Keratinocyte (primary cell): ENCODE data around the gene ZNF446. TPM values are rescaled to one million over a fixed set of nuclear protein-coding genes. Genes with fewer than 3 reads are reported as not detected.
"Not testable (repeated sequence)": the region's sequence is repeated elsewhere in the genome, so short reads cannot be mapped to it uniquely, and the experiment has no call there.

Experiments
- DNase-seq: peaks from one replicate; pipeline ENCODE4 v3.0.0-alpha.2; 2011; ENCODE audit warnings: low read depth, missing footprints, low spot score
- FAIRE-seq: peaks from 2 replicates; lab custom pipeline; 2011; peaks lifted over from hg19 to GRCh38; lab: Jason Lieb, UNC
- H2AFZ ChIP-seq: 2 replicates; pipeline ENCODE4 v1.6.0; 2012; ENCODE audit warnings: low read length, control low read depth, inconsistent platforms; ENCODE audit not compliant: control insufficient read depth
- H3K27ac ChIP-seq: 2 replicates; pipeline ENCODE4 v1.5.1; 2011; ENCODE audit warnings: low read length; ENCODE audit not compliant: control insufficient read depth, insufficient read depth
- H3K27me3 ChIP-seq: 3 replicates; pipeline ENCODE4 v1.6.0; 2011; ENCODE audit warnings: low read length; ENCODE audit not compliant: control insufficient read depth, insufficient read depth; ENCODE audit errors: extremely low read depth
- H3K36me3 ChIP-seq, 2 experiments: 2 replicates in 1 of 2; 3 replicates in 1 of 2; pipeline ENCODE4 v1.5.1; 2011; ENCODE audit warnings: low read length in 2 of 2, mild to moderate bottlenecking in 1 of 2; ENCODE audit not compliant: control insufficient read depth in 2 of 2, insufficient read depth in 2 of 2; ENCODE audit errors: extremely low read depth in 1 of 2
- H3K4me1 ChIP-seq: 3 replicates; pipeline ENCODE4 v1.5.1; 2011; ENCODE audit warnings: low read length; ENCODE audit not compliant: control insufficient read depth, insufficient read depth; ENCODE audit errors: extremely low read depth
- H3K4me2 ChIP-seq: 3 replicates; pipeline ENCODE4 v1.6.0; 2011; ENCODE audit warnings: low read depth, low read length; ENCODE audit not compliant: control insufficient read depth, insufficient read depth; ENCODE audit errors: extremely low read depth
- H3K4me3 ChIP-seq, 3 experiments: fragments of 200-600 bp in 1 of 3; sonication (generic) in 1 of 3; 2 replicates in 2 of 3; 3 replicates in 1 of 3; pipeline ENCODE4 v1.5.1; 2011 to 2016; ENCODE audit warnings: low read length in 3 of 3, mild to moderate bottlenecking in 3 of 3, control low read depth in 2 of 3, inconsistent platforms in 1 of 3, low read depth in 1 of 3, mixed read lengths in 1 of 3, mixed run types in 1 of 3, moderate library complexity in 1 of 3; ENCODE audit not compliant: control insufficient read depth in 2 of 3, insufficient read depth in 2 of 3; ENCODE audit errors: extremely low read depth in 1 of 3
- H3K79me2 ChIP-seq: 2 replicates; pipeline ENCODE4 v1.6.0; 2012; ENCODE audit warnings: low read length; ENCODE audit not compliant: control insufficient read depth, insufficient read depth
- H3K9ac ChIP-seq: 3 replicates; pipeline ENCODE4 v1.6.0; 2011; ENCODE audit warnings: low read length; ENCODE audit not compliant: control insufficient read depth, insufficient read depth; ENCODE audit errors: extremely low read depth
- H3K9me1 ChIP-seq: 3 replicates; pipeline ENCODE4 v1.6.0; 2011; ENCODE audit warnings: low read length; ENCODE audit not compliant: control insufficient read depth, insufficient read depth; ENCODE audit errors: extremely low read depth
- H3K9me3 ChIP-seq: 2 replicates; pipeline ENCODE4 v1.5.1; 2012; ENCODE audit warnings: low read depth, low read length; ENCODE audit not compliant: control insufficient read depth
- H4K20me1 ChIP-seq: 3 replicates; pipeline ENCODE4 v1.6.0; 2011; ENCODE audit warnings: low read length; ENCODE audit not compliant: control insufficient read depth, insufficient read depth; ENCODE audit errors: extremely low read depth
- EZH2 ChIP-seq: IDR thresholded peaks from one replicate; pipeline ENCODE4 v1.6.1; 2012; ENCODE audit warnings: inconsistent platforms, mild to moderate bottlenecking, low read length, moderate library complexity
- dilution Hi-C: fragments of 300-500 bp; cut with MboI; formaldehyde crosslinking; loops from one replicate; pipeline ENCODE4 v1.7.0; 2020; ENCODE audit warnings: low sequenced_read_pairs; ENCODE audit not compliant: extremely low pct_ligation_motif_present
- polyA plus RNA-seq, 5 experiments: library from polyadenylated mRNA; depleted of rRNA in 3 of 5; stranded (reverse) in 3 of 5; stranded (forward) in 1 of 5; unstranded in 1 of 5; fragments of >200 nt; gene quantifications; 1 replicate in 1 of 5; 2 replicates in 3 of 5; 3 replicates in 1 of 5; pipeline versions ENCODE4 v1.2.1 to v1.2.3, GENCODE V29; 2011 to 2012; ENCODE audit warnings: missing spikeins in 2 of 5, low read depth in 1 of 5, low replicate concordance in 1 of 5
- TF ChIP-seq, protein P1 (sequence below), 3 experiments: IDR thresholded peaks in 1 of 3; conservative IDR thresholded peaks in 1 of 3; optimal IDR thresholded peaks in 1 of 3; 2 replicates in 2 of 3; 3 replicates in 1 of 3; pipeline versions ENCODE3 to v1.5.1; 2011; ENCODE audit warnings: low read length in 3 of 3, mild to moderate bottlenecking in 3 of 3, moderate library complexity in 2 of 3, control low read depth in 1 of 3, inconsistent platforms in 1 of 3; ENCODE audit not compliant: insufficient read depth in 2 of 3; ENCODE audit errors: extremely low read depth in 1 of 3

The ZNF446 gene
- polyA plus RNA-seq, 1 donor (not counting 4 experiments of a cell fraction or from before 2014, with no cell fraction given) = 2.1 TPM

DNA sequence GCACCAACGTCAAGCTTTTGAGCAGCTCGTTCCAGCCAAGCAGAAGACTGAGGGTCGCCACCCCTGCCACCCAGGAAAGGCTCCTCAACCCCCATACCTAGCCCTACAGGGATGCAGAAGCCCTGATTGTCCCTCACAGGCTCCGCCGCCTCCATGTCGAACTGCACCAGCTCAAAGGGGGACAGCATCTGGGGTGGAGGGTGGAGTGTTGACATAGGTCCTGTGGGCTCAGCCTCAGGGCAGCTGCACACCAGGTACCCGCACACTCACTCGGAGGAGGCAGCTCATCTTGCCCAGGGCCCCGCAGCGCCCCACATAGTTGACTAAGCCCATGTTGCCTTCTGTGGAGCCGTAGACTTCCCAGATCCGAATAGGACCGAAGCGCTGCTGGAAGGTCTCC is 24.1 kb downstream of the ZNF446 start:
- Histone ChIP-seq H3K27me3 (no peaks in the 10 kb centered on the region), H3K79me2 (no peaks in the 10 kb centered on the region), H3K9me1 (no peaks in the 10 kb centered on the region), H3K36me3 (no peaks in the 10 kb centered on the region), H4K20me1 (no peaks in the 10 kb centered on the region), H3K4me2 (peak overlapping the region; percentile 84), H3K4me1 (peaks cover 12% of the 10 kb centered on the region), H2AFZ (no peak overlapping the region), H3K9me3 (no peaks in the 10 kb centered on the region), H3K27ac (no peak overlapping the region), H3K4me3 (peak overlapping the region in 1 of 3 experiments; percentile 56), H3K9ac (no peak overlapping the region)
- dilution Hi-C loops = no loop called here
- FAIRE-seq (no peak), DNase-seq (no peak)
- TF ChIP-seq EZH2 = no peak
- TF ChIP-seq, protein P1, sequence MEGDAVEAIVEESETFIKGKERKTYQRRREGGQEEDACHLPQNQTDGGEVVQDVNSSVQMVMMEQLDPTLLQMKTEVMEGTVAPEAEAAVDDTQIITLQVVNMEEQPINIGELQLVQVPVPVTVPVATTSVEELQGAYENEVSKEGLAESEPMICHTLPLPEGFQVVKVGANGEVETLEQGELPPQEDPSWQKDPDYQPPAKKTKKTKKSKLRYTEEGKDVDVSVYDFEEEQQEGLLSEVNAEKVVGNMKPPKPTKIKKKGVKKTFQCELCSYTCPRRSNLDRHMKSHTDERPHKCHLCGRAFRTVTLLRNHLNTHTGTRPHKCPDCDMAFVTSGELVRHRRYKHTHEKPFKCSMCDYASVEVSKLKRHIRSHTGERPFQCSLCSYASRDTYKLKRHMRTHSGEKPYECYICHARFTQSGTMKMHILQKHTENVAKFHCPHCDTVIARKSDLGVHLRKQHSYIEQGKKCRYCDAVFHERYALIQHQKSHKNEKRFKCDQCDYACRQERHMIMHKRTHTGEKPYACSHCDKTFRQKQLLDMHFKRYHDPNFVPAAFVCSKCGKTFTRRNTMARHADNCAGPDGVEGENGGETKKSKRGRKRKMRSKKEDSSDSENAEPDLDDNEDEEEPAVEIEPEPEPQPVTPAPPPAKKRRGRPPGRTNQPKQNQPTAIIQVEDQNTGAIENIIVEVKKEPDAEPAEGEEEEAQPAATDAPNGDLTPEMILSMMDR (optimal IDR thresholded peaks at IDR 0.05 in 1 of 3, IDR thresholded peaks at IDR 0.05 in 1 of 3, conservative IDR thresholded peaks at IDR 0.05 in 1 of 3; ENCODE audit: extremely low read depth in 1 of 3, insufficient read depth in 2 of 3, low read length in 3 of 3) = no peak

DNA sequence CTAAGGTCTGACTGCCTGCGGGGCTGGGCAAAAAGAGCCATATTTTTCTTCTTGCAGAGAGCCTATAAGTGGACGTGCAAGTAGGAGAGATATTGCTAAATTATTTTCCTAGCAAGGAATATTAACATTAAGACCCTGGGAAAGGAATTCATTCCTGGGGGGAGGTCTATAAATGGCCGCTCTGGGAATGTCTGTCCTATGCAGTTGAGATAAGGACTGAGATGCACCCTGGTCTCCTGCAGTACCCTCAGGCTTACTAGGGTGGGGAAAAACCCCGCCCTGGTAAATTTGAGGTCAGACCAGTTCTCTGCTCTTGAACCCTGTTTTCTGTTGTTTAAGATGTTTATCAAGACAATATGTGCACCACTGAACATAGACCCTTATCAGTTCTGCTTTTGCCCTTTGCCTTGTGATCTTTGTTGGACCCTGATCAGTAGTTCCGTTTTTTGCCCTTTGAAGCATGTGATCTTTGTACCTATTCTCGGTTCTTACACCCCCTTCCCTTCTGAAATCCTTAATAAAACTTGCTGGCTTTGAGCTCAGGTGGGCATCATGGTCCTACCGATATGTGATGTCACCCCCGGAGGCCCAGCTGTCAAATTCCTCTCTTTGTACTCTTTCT is 31.6 kb downstream of the ZNF446 start:
- FAIRE-seq, H3K9me3 ChIP-seq, H3K9ac ChIP-seq, H3K27me3 ChIP-seq, H3K4me3 ChIP-seq, H4K20me1 ChIP-seq, H3K9me1 ChIP-seq, H2AFZ ChIP-seq, H3K27ac ChIP-seq, H3K79me2 ChIP-seq, dilution Hi-C loops, DNase-seq, H3K4me2 ChIP-seq, H3K4me1 ChIP-seq, H3K36me3 ChIP-seq: not testable (repeated sequence)

DNA sequence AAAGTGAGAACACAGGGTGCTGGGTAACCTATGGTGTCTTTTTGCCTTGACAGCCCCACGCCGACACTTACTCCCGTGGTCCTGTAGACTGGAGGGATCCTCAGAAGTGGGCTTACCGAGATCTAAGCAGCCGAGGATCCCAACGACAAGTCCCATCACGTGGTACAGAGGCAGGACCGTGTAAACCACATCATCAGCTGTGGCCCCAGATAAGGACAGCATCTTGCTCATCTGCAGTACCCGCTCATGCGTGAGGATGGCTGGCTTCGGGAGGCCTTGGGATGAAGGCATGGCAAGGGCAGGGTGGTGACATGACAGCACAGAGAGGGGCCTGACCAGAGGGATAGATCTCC is 33.6 kb downstream of the ZNF446 start:
- Histone ChIP-seq H3K9me3 (no peaks in the 10 kb centered on the region), H3K4me2 (no peak overlapping the region), H3K36me3 (no peaks in the 10 kb centered on the region), H3K4me1 (peaks cover 4% of the 10 kb centered on the region), H4K20me1 (no peaks in the 10 kb centered on the region), H3K9me1 (no peaks in the 10 kb centered on the region), H2AFZ (no peak overlapping the region), H3K79me2 (peaks cover 5% of the 10 kb centered on the region), H3K27me3 (no peaks in the 10 kb centered on the region), H3K27ac (no peak overlapping the region), H3K9ac (no peak overlapping the region), H3K4me3 (no peak overlapping the region)
- FAIRE-seq (no peak), DNase-seq (no peak)
- dilution Hi-C loops = no loop called here
- TF ChIP-seq, protein P1 (optimal IDR thresholded peaks at IDR 0.05 in 1 of 3, IDR thresholded peaks at IDR 0.05 in 1 of 3, conservative IDR thresholded peaks at IDR 0.05 in 1 of 3; ENCODE audit: extremely low read depth in 1 of 3, insufficient read depth in 2 of 3, low read length in 3 of 3) = no peak
- TF ChIP-seq EZH2 = no peak
